SK-N-SH (cell line): ENCODE measurements around the gene TTYH3.

ENCODE experiments used
- EZH2phosphoT487 ChIP-seq: fragments of 200-600 bp; sonication (generic); IDR thresholded peaks from 2 replicates; pipeline ENCODE4 v1.6.1; 2017; ENCODE audit warnings: low read depth, mixed run types, mild to moderate bottlenecking, antibody characterized with exemption, moderate library complexity, borderline replicate concordance
- POLR2AphosphoS5 ChIP-seq: IDR thresholded peaks from 2 replicates; pipeline ENCODE4 v1.6.1; 2012; ENCODE audit warnings: low read depth, low read length
- RXRA ChIP-seq: IDR thresholded peaks from 2 replicates; pipeline ENCODE4 v1.4.0; 2012; ENCODE audit warnings: low read depth, mild to moderate bottlenecking, borderline replicate concordance
- SIN3A ChIP-seq: IDR thresholded peaks from 2 replicates; pipeline ENCODE4 v1.6.1; 2012; ENCODE audit warnings: low read depth, mild to moderate bottlenecking, low read length, moderate library complexity, borderline replicate concordance
- TAF1 ChIP-seq: IDR thresholded peaks from 2 replicates; pipeline ENCODE4 v1.6.1; 2012; ENCODE audit warnings: low read depth, mild to moderate bottlenecking, low read length, moderate library complexity, borderline replicate concordance
- TF ChIP-seq, protein P1 (sequence below): IDR thresholded peaks from 2 replicates; pipeline ENCODE4; 2012
- TF ChIP-seq, protein P2 (sequence below): fragments of 200-600 bp; sonication (generic); IDR thresholded peaks from 2 replicates; pipeline ENCODE4 v1.6.1; 2017; ENCODE audit warnings: antibody characterized with exemption, mild to moderate bottlenecking, moderate library complexity

DNA sequence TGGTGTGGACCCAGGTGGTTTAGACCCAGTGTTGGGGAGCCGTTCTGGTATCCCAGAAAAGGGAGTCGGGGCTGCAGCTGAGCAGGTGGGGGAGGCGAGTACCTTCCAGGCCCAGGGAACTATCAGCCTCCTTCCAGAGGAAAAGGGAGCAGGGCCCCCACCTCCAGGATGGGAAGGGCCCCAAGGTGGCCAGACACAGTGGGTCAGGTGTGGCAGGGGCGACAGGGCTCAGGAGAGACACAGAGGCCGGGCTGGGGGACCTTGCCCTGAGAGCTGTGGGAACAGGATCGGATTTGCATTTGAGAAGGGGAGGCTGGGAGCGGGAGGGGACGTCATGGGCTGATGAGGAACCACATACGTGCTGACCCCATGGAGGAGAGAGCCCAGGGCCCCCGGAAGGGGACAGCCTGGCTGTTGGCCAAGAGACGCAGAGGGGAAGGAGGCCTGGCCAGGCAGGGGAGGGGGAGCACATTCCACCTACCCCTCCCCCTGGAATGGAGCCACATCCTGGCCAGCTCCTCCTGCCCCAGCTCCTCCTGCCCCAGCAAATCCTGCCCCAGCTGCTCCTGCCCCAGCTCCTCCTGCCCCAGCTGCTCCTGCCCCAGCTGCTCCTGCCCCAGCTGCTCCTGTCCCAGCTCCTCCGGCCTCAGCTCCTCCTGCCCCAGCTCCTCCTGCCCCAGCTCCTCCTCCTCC, 9.7 kb upstream of the TTYH3 start:
- TF ChIP-seq, protein P1, sequence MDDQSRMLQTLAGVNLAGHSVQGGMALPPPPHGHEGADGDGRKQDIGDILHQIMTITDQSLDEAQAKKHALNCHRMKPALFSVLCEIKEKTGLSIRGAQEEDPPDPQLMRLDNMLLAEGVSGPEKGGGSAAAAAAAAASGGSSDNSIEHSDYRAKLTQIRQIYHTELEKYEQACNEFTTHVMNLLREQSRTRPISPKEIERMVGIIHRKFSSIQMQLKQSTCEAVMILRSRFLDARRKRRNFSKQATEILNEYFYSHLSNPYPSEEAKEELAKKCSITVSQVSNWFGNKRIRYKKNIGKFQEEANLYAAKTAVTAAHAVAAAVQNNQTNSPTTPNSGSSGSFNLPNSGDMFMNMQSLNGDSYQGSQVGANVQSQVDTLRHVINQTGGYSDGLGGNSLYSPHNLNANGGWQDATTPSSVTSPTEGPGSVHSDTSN: no peak
- TF ChIP-seq, protein P2, sequence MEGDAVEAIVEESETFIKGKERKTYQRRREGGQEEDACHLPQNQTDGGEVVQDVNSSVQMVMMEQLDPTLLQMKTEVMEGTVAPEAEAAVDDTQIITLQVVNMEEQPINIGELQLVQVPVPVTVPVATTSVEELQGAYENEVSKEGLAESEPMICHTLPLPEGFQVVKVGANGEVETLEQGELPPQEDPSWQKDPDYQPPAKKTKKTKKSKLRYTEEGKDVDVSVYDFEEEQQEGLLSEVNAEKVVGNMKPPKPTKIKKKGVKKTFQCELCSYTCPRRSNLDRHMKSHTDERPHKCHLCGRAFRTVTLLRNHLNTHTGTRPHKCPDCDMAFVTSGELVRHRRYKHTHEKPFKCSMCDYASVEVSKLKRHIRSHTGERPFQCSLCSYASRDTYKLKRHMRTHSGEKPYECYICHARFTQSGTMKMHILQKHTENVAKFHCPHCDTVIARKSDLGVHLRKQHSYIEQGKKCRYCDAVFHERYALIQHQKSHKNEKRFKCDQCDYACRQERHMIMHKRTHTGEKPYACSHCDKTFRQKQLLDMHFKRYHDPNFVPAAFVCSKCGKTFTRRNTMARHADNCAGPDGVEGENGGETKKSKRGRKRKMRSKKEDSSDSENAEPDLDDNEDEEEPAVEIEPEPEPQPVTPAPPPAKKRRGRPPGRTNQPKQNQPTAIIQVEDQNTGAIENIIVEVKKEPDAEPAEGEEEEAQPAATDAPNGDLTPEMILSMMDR: no peak
- no peak for TF ChIP-seq RXRA
- no peak for TF ChIP-seq TAF1
- no peak for TF ChIP-seq SIN3A
- TF ChIP-seq EZH2phosphoT487: no peak
- TF ChIP-seq POLR2AphosphoS5: no peak
